HCT116 (cell line): ENCODE measurements around the gene TAPBPL.

Experiments
- CEBPB ChIP-seq: IDR thresholded peaks from 2 replicates; pipeline ENCODE4 v1.6.1; 2012; ENCODE audit warnings: low read depth
- EZH2 ChIP-seq: fragments of 200-600 bp; sonication (generic); IDR thresholded peaks from 2 replicates; pipeline ENCODE4 v1.6.1; 2017; ENCODE audit warnings: antibody characterized with exemption, mixed run types
- EZH2phosphoT487 ChIP-seq: fragments of 200-600 bp; IDR thresholded peaks from 2 replicates; pipeline ENCODE4 v1.6.1; 2018; ENCODE audit warnings: antibody characterized with exemption, borderline replicate concordance
- JUND ChIP-seq: IDR thresholded peaks from 2 replicates; pipeline ENCODE4 v1.6.1; 2012
- POLR2A ChIP-seq: IDR thresholded peaks from 2 replicates; pipeline ENCODE4 v1.7.0; 2011; ENCODE audit warnings: borderline replicate concordance; ENCODE audit not compliant: insufficient read depth, insufficient read length; ENCODE audit errors: extremely low read depth
- POLR2AphosphoS5 ChIP-seq: IDR thresholded peaks from 2 replicates; pipeline ENCODE4 v1.6.1; 2011; ENCODE audit warnings: mild to moderate bottlenecking, low read depth, low read length, moderate library complexity
- RAD21 ChIP-seq: IDR thresholded peaks from 2 replicates; pipeline ENCODE4 v1.6.1; 2012; ENCODE audit warnings: low read depth, mild to moderate bottlenecking
- SIN3A ChIP-seq: IDR thresholded peaks from 2 replicates; pipeline ENCODE4 v1.6.1; 2012; ENCODE audit warnings: low read depth
- SP1 ChIP-seq: IDR thresholded peaks from 2 replicates; pipeline ENCODE4 v1.6.1; 2012; ENCODE audit warnings: low read depth
- SRF ChIP-seq: IDR thresholded peaks from 2 replicates; pipeline ENCODE4 v1.6.1; 2012; ENCODE audit warnings: low read depth
- YY1 ChIP-seq: IDR thresholded peaks from 2 replicates; pipeline ENCODE4 v1.6.1; 2011; ENCODE audit warnings: low read length, low read depth, moderate library complexity, mild to moderate bottlenecking; ENCODE audit not compliant: insufficient replicate concordance; ENCODE audit errors: extremely low read depth
- TF ChIP-seq, protein P1 (sequence below), 3 experiments: fragments of 200-600 bp in 1 of 3; sonication (generic) in 1 of 3; IDR thresholded peaks in 2 of 3; conservative IDR thresholded peaks in 1 of 3; 2 replicates each; pipeline ENCODE4 v1.5.1; 2012 to 2017; ENCODE audit warnings: low read depth in 2 of 3, low read length in 2 of 3, antibody characterized with exemption in 1 of 3, borderline replicate concordance in 1 of 3, control low read depth in 1 of 3, mild to moderate bottlenecking in 1 of 3, mixed read lengths in 1 of 3, mixed run types in 1 of 3, moderate library complexity in 1 of 3; ENCODE audit not compliant: insufficient read depth in 1 of 3
- TF ChIP-seq, protein P2 (sequence below): IDR thresholded peaks from 2 replicates; pipeline ENCODE4 v1.6.1; 2011; ENCODE audit warnings: mild to moderate bottlenecking, low read length, moderate library complexity; ENCODE audit not compliant: insufficient replicate concordance; ENCODE audit errors: extremely low read depth
- TF ChIP-seq, protein P3 (sequence below): IDR thresholded peaks from 2 replicates; pipeline ENCODE4 v1.6.1; 2012

DNA sequence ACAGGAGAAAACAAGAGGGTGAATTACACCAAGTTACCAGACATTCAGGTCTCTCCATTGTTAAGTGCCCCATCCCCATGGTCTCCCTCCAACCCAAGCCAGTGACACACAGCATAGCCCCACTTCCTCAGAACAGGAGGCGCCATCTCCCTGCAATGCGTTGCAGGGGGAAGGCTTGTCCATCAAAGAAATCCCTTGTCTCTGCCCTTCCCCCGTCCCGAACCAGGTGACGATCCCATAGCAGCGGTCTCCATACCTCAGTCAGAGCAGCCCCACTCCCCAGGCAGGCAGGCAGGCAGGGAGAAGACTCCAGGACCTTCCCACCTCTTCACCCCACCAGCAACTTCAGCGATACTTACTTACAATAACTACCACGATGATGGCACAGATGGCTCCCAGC lies 12.7 kb downstream of the TAPBPL start:
- TF ChIP-seq YY1: no peak
- no peak for TF ChIP-seq POLR2AphosphoS5
- TF ChIP-seq, protein P1, sequence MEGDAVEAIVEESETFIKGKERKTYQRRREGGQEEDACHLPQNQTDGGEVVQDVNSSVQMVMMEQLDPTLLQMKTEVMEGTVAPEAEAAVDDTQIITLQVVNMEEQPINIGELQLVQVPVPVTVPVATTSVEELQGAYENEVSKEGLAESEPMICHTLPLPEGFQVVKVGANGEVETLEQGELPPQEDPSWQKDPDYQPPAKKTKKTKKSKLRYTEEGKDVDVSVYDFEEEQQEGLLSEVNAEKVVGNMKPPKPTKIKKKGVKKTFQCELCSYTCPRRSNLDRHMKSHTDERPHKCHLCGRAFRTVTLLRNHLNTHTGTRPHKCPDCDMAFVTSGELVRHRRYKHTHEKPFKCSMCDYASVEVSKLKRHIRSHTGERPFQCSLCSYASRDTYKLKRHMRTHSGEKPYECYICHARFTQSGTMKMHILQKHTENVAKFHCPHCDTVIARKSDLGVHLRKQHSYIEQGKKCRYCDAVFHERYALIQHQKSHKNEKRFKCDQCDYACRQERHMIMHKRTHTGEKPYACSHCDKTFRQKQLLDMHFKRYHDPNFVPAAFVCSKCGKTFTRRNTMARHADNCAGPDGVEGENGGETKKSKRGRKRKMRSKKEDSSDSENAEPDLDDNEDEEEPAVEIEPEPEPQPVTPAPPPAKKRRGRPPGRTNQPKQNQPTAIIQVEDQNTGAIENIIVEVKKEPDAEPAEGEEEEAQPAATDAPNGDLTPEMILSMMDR (IDR thresholded peaks at IDR 0.05 in 2 of 3, conservative IDR thresholded peaks at IDR 0.05 in 1 of 3; ENCODE audit: borderline replicate concordance in 1 of 3, insufficient read depth in 1 of 3, low read depth in 2 of 3, low read length in 2 of 3): no peak
- no peak for TF ChIP-seq POLR2A
- no peak for TF ChIP-seq EZH2
- TF ChIP-seq EZH2phosphoT487: no peak
- no peak for TF ChIP-seq SP1
- TF ChIP-seq, protein P2, sequence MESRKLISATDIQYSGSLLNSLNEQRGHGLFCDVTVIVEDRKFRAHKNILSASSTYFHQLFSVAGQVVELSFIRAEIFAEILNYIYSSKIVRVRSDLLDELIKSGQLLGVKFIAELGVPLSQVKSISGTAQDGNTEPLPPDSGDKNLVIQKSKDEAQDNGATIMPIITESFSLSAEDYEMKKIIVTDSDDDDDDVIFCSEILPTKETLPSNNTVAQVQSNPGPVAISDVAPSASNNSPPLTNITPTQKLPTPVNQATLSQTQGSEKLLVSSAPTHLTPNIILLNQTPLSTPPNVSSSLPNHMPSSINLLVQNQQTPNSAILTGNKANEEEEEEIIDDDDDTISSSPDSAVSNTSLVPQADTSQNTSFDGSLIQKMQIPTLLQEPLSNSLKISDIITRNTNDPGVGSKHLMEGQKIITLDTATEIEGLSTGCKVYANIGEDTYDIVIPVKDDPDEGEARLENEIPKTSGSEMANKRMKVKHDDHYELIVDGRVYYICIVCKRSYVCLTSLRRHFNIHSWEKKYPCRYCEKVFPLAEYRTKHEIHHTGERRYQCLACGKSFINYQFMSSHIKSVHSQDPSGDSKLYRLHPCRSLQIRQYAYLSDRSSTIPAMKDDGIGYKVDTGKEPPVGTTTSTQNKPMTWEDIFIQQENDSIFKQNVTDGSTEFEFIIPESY: no peak
- TF ChIP-seq SRF: no peak
- TF ChIP-seq RAD21: no peak
- TF ChIP-seq, protein P3, sequence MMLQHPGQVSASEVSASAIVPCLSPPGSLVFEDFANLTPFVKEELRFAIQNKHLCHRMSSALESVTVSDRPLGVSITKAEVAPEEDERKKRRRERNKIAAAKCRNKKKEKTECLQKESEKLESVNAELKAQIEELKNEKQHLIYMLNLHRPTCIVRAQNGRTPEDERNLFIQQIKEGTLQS: no peak
- no peak for TF ChIP-seq CEBPB
- no peak for TF ChIP-seq SIN3A
- no peak for TF ChIP-seq JUND
